A549 (cell line): ENCODE data around the gene C10orf105. TPM values are rescaled to one million over a fixed set of nuclear protein-coding genes. Genes with fewer than 3 reads are reported as not detected.

Experiments used
- ATAC-seq, 2 experiments: fragments of 200-7000 bp in 1 of 2; fragments of >200 bp in 1 of 2; cut with Nextera tagmentation in 1 of 2; cut with Tn5 transposase in 1 of 2; 3 replicates each; pipeline versions ENCODE4 v1.8.0 to v1.9.1; 2018 to 2020; ENCODE audit warnings: mild to moderate bottlenecking in 1 of 2, moderate library complexity in 1 of 2
- CTCF ChIA-PET: fragments of 300-600 bp; sonication (Branson Sonifier 250); formaldehyde crosslinking; extraction: SDS; loops from one replicate; lab custom pipeline; 2021; ENCODE audit warnings: antibody characterized with exemption, inconsistent platforms; lab: Yijun Ruan, JAX
- POLR2A ChIA-PET: fragments of 350-600 bp; formaldehyde crosslinking; extraction: SDS; loops from one replicate; lab custom pipeline; 2021; ENCODE audit warnings: antibody characterized with exemption, inconsistent platforms; lab: Yijun Ruan, JAX
- DNase-seq, 2 experiments: peaks; one replicate each; pipeline versions ENCODE4 v3.0.0 to v3.0.0-alpha.2; 2011 to 2016; ENCODE audit warnings: low read depth in 1 of 2, low spot score in 1 of 2
- FAIRE-seq: peaks from 2 replicates; lab custom pipeline; 2011; peaks lifted over from hg19 to GRCh38; lab: Jason Lieb, UNC
- H3K27ac ChIP-seq, 2 experiments: fragments of >200 bp; sonication (Bioruptor Twin); formaldehyde crosslinking; 3 replicates each; pipeline ENCODE4 v1.5.1; 2016 to 2017
- H3K4me1 ChIP-seq: fragments of >200 bp; sonication (Bioruptor Twin); formaldehyde crosslinking; 3 replicates; pipeline ENCODE4 v1.6.1; 2016
- H3K4me2 ChIP-seq: fragments of >200 bp; sonication (Bioruptor Twin); formaldehyde crosslinking; 3 replicates; pipeline ENCODE4 v1.6.1; 2016
- H3K4me3 ChIP-seq: fragments of >200 bp; sonication (Bioruptor Twin); formaldehyde crosslinking; 3 replicates; pipeline ENCODE4 v1.5.1; 2016
- H3K9me3 ChIP-seq: fragments of >200 bp; sonication (Bioruptor Twin); formaldehyde crosslinking; 3 replicates; pipeline ENCODE4 v1.6.1; 2016
- BCL3 ChIP-seq: fragments of >200 bp; sonication (Bioruptor Twin); formaldehyde crosslinking; IDR thresholded peaks from 3 replicates; pipeline ENCODE4 v1.6.1; 2016
- CBX8 ChIP-seq: fragments of 200-600 bp; sonication (generic); IDR thresholded peaks from 2 replicates; pipeline ENCODE4 v1.6.1; 2016
- EP300 ChIP-seq, 2 experiments: fragments of >200 bp; sonication (Bioruptor Twin); formaldehyde crosslinking; IDR thresholded peaks; 2 replicates in 1 of 2; 3 replicates in 1 of 2; pipeline ENCODE4 v1.6.1; 2016 to 2017
- ESRRA ChIP-seq: fragments of 150-350 bp; IDR thresholded peaks from 2 replicates; pipeline ENCODE4 v1.6.1; 2014; ENCODE audit warnings: mild to moderate bottlenecking, low read length, borderline replicate concordance
- FOSL2 ChIP-seq, 2 experiments: fragments of 450-650 bp in 1 of 2; fragments of >200 bp in 1 of 2; sonication (Bioruptor Twin) in 1 of 2; formaldehyde crosslinking; IDR thresholded peaks; 2 replicates each; pipeline versions ENCODE4 v1.5.0 to v1.6.1; 2016 to 2020; ENCODE audit warnings: mild to moderate bottlenecking in 1 of 2, moderate library complexity in 1 of 2
- FOXS1 ChIP-seq: fragments of 250-450 bp; sonication (Bioruptor Pico); IDR thresholded peaks from 2 replicates; pipeline ENCODE4 v1.5.0; 2020; ENCODE audit warnings: mild to moderate bottlenecking, moderate library complexity
- HDAC2 ChIP-seq: fragments of 200-600 bp; sonication (generic); IDR thresholded peaks from 2 replicates; pipeline ENCODE4 v1.6.1; 2016
- HEYL ChIP-seq: fragments of 250-450 bp; sonication (Bioruptor Pico); IDR thresholded peaks from 2 replicates; pipeline ENCODE4 v1.8.0; 2021; ENCODE audit warnings: mild to moderate bottlenecking, moderate library complexity
- HMGXB4 ChIP-seq: fragments of 250-450 bp; sonication (Bioruptor Pico); IDR thresholded peaks from 2 replicates; pipeline ENCODE4 v1.5.0; 2021; ENCODE audit warnings: mild to moderate bottlenecking, moderate library complexity, borderline replicate concordance
- HOXB13 ChIP-seq: fragments of 250-450 bp; sonication (Bioruptor Pico); IDR thresholded peaks from 2 replicates; pipeline ENCODE4 v1.5.0; 2020; ENCODE audit warnings: low read depth, mild to moderate bottlenecking, moderate library complexity
- HOXB5 ChIP-seq: fragments of 250-450 bp; sonication (Bioruptor Pico); IDR thresholded peaks from 2 replicates; pipeline ENCODE4 v1.5.0; 2020; ENCODE audit warnings: mild to moderate bottlenecking, moderate library complexity
- JUN ChIP-seq, 2 experiments: fragments of >200 bp; sonication (Bioruptor Twin); formaldehyde crosslinking; IDR thresholded peaks; 2 replicates in 1 of 2; 3 replicates in 1 of 2; pipeline ENCODE4 v1.6.1; 2016 to 2017
- KDM1A ChIP-seq: fragments of 200-600 bp; sonication (generic); IDR thresholded peaks from 2 replicates; pipeline ENCODE4 v1.6.1; 2016; ENCODE audit warnings: low read depth, mild to moderate bottlenecking
- KDM5A ChIP-seq: fragments of 200-600 bp; sonication (generic); IDR thresholded peaks from 2 replicates; pipeline ENCODE4 v1.6.1; 2016; ENCODE audit warnings: antibody characterized with exemption, mild to moderate bottlenecking
- MAX ChIP-seq: IDR thresholded peaks from 2 replicates; pipeline ENCODE4 v1.6.1; 2012
- NFE2L2 ChIP-seq: fragments of 150-350 bp; conservative IDR thresholded peaks from 2 replicates; pipeline ENCODE4 v1.6.1; 2014; ENCODE audit warnings: low read length
- NPAS2 ChIP-seq: fragments of 250-450 bp; sonication (Bioruptor Pico); IDR thresholded peaks from 2 replicates; pipeline ENCODE4 v1.8.0; 2022; ENCODE audit warnings: mild to moderate bottlenecking, moderate library complexity, borderline replicate concordance
- NR3C1 ChIP-seq: fragments of >200 bp; sonication (Bioruptor Twin); formaldehyde crosslinking; IDR thresholded peaks from 3 replicates; pipeline ENCODE4 v1.6.1; 2017
- RAD21 ChIP-seq, 2 experiments: fragments of >200 bp in 1 of 2; sonication (Bioruptor Twin) in 1 of 2; formaldehyde crosslinking in 1 of 2; IDR thresholded peaks in 1 of 2; conservative IDR thresholded peaks in 1 of 2; 2 replicates in 1 of 2; 3 replicates in 1 of 2; pipeline ENCODE4 v1.6.1; 2012 to 2018; ENCODE audit warnings: inconsistent platforms in 1 of 2
- RARB ChIP-seq: fragments of 250-450 bp; sonication (Bioruptor Pico); IDR thresholded peaks from 2 replicates; pipeline ENCODE4 v1.8.0; 2021; ENCODE audit warnings: mild to moderate bottlenecking, moderate library complexity
- RNF2 ChIP-seq: fragments of 200-600 bp; sonication (generic); IDR thresholded peaks from 2 replicates; pipeline ENCODE4 v1.6.1; 2016; ENCODE audit warnings: low read depth, mild to moderate bottlenecking, antibody characterized with exemption, moderate library complexity, borderline replicate concordance
- SMC3 ChIP-seq: fragments of >200 bp; sonication (Bioruptor Twin); formaldehyde crosslinking; IDR thresholded peaks from 3 replicates; pipeline ENCODE4 v1.6.1; 2018; ENCODE audit warnings: inconsistent platforms
- ZC3H11A ChIP-seq: fragments of 450-650 bp; IDR thresholded peaks from 2 replicates; pipeline ENCODE4 v1.6.1; 2014; ENCODE audit warnings: antibody characterized with exemption, mild to moderate bottlenecking
- ZFP36 ChIP-seq: fragments of 450-650 bp; IDR thresholded peaks from 2 replicates; pipeline ENCODE4 v1.6.1; 2014; ENCODE audit warnings: borderline replicate concordance; ENCODE audit not compliant: partially characterized antibody
- ZNF302 ChIP-seq: fragments of 250-450 bp; sonication (Bioruptor Pico); IDR thresholded peaks from 2 replicates; pipeline ENCODE4 v1.9.0; 2021; ENCODE audit warnings: inconsistent platforms, mild to moderate bottlenecking, moderate library complexity
- WGBS: methylation state at CpG from one replicate; pipeline ENCODE4 v1.1.6; 2017; ENCODE audit errors: missing lambda C conversion rate; 5-methylcytosine and 5-hydroxymethylcytosine counted together
- polyA plus RNA-seq, 4 experiments: library from polyadenylated mRNA; depleted of rRNA in 3 of 4; stranded (reverse); fragments of >200 nt; fragmentation: RNase III in 1 of 4; extraction: RNeasy Plus Mini Kit Qiagen cat#74134 plus additional on column Dnase treatment in 1 of 4; gene quantifications; 2 replicates in 3 of 4; 3 replicates in 1 of 4; pipeline ENCODE4 v1.2.3, GENCODE V29; 2011 to 2017

The C10orf105 gene
- polyA plus RNA-seq, 2 of the 4 experiments (the other 2 are of a cell fraction) = not detected

GRCh38 chr10:71695502-71696476 is 23.8 kb downstream of the C10orf105 start:
- H3K27ac ChIP-seq = no peak overlapping the region
- CTCF ChIA-PET = interaction anchor here (0.8 to 9.8 kb wide), 37 partner anchors 10 to 392 kb away, joined by 3 to 112 read pairs (median 5); partner anchors contain the start of genes C10orf105, CDH23, SLC29A3 and VSIR
- POLR2A ChIA-PET = no interaction called here
- FAIRE-seq = no peak
- no peak for TF ChIP-seq FOXS1 (CRISPR knock-in tag)
- no peak for TF ChIP-seq BCL3
- TF ChIP-seq ZFP36 = no peak
- no peak for TF ChIP-seq ZC3H11A
- TF ChIP-seq FOSL2 (IDR thresholded peaks at IDR 0.05) = no peak
- TF ChIP-seq FOSL2 (CRISPR knock-in tag; IDR thresholded peaks at IDR 0.05) = no peak
- no peak for TF ChIP-seq ESRRA
- TF ChIP-seq RNF2 = no peak
- no peak for TF ChIP-seq RAD21 (conservative IDR thresholded peaks at IDR 0.05 in 1 of 2, IDR thresholded peaks at IDR 0.05 in 1 of 2)
- TF ChIP-seq CBX8 = no peak
- TF ChIP-seq, all 56 proteins: peak for 0
- ATAC-seq (peak in 1 of 2 experiments; percentile 23; a peak in 3 of 6 replicates), DNase-seq (no peak)
- no peaks in the 10 kb centered on the region for H3K9me3 ChIP-seq
- WGBS = 63% methylated on average over 12 of the region's 14 CpGs
- H3K4me3 ChIP-seq = no peak overlapping the region
- peaks cover 12% of the 10 kb centered on the region for H3K4me1 ChIP-seq
- no peak overlapping the region for H3K4me2 ChIP-seq

GRCh38 chr10:71694567-71694968 is 25.0 kb downstream of the C10orf105 start:
- TF ChIP-seq HEYL = no peak
- no peak for TF ChIP-seq NPAS2 (CRISPR knock-in tag)
- TF ChIP-seq ZC3H11A = no peak
- TF ChIP-seq, all 56 proteins: peak for 0
- 75% methylated on average over 10 of the region's 10 CpGs for WGBS
- ATAC-seq = no peak
- Histone ChIP-seq H3K4me1 (peaks cover 12% of the 10 kb centered on the region), H3K27ac (no peak overlapping the region), H3K4me3 (no peak overlapping the region), H3K4me2 (no peak overlapping the region), H3K9me3 (no peaks in the 10 kb centered on the region)
- ChIA-PET CTCF (interaction anchor here (0.9 to 9.8 kb wide), 9 partner anchors 9 to 379 kb away, joined by 3 to 112 read pairs (median 42); partner anchors contain the start of genes CDH23, SLC29A3 and VSIR), POLR2A (no interaction called here)
- no peak for FAIRE-seq
- DNase-seq = no peak

GRCh38 chr10:71694039-71694501 is 25.5 kb downstream of the C10orf105 start:
- FAIRE-seq (no peak), ATAC-seq (no peak), DNase-seq (no peak)
- 94% methylated on average over 18 of the region's 18 CpGs for WGBS
- peak overlapping the region in 1 of 2 experiments; percentile 44; a peak in 2 of 6 replicates for H3K27ac ChIP-seq
- no peak overlapping the region for H3K4me3 ChIP-seq
- POLR2A ChIA-PET = no interaction called here
- H3K9me3 ChIP-seq = no peaks in the 10 kb centered on the region
- TF ChIP-seq JUN (IDR thresholded peaks at IDR 0.05) = no peak
- peaks cover 12% of the 10 kb centered on the region for H3K4me1 ChIP-seq
- CTCF ChIA-PET = interaction anchor here (4.8 to 9.8 kb wide), 5 partner anchors 9 to 378 kb away, joined by 29 to 112 read pairs (median 71); partner anchors contain the start of genes CDH23 and SLC29A3
- no peak overlapping the region for H3K4me2 ChIP-seq

GRCh38 chr10:71693377-71693776 is 26.2 kb downstream of the C10orf105 start:
- H3K4me2 ChIP-seq = peak overlapping the region; percentile 13; the same call in 1 of the 3 replicates
- H3K9me3 ChIP-seq = no peaks in the 10 kb centered on the region
- ATAC-seq (no peak), FAIRE-seq (no peak), DNase-seq (no peak)
- CTCF ChIA-PET = interaction anchor here (0.8 to 9.8 kb wide), 7 partner anchors 8 to 378 kb away, joined by 4 to 112 read pairs (median 48); partner anchors contain the start of genes CDH23 and SLC29A3
- 31% methylated on average over 5 of the region's 5 CpGs for WGBS
- peaks cover 12% of the 10 kb centered on the region for H3K4me1 ChIP-seq
- H3K4me3 ChIP-seq = no peak overlapping the region
- peak overlapping the region in 1 of 2 experiments; percentile 44; a peak in 2 of 6 replicates for H3K27ac ChIP-seq
- POLR2A ChIA-PET = no interaction called here
- TF ChIP-seq HMGXB4 (no peak), NFE2L2 (no peak), KDM5A (no peak), HOXB13 (CRISPR knock-in tag) (no peak), NPAS2 (CRISPR knock-in tag) (no peak), RNF2 (no peak), KDM1A (no peak), HDAC2 (no peak), HOXB5 (CRISPR knock-in tag) (no peak), FOSL2 (IDR thresholded peaks at IDR 0.05) (no peak), FOSL2 (CRISPR knock-in tag; IDR thresholded peaks at IDR 0.05) (no peak), ZFP36 (no peak), ZNF302 (CRISPR knock-in tag) (no peak), NR3C1 (no peak), SMC3 (no peak), MAX (no peak), EP300 (IDR thresholded peaks at IDR 0.05) (no peak), RARB (CRISPR knock-in tag) (no peak)
